Thyroid gland (tissue), 4 donors: ENCODE measurements around the gene SLC25A3.

ENCODE experiments used
- POLR2A ChIP-seq, 2 donors: fragments of 450-650 bp; IDR thresholded peaks; one replicate each; pipeline ENCODE4 v1.6.1; 2017; ENCODE audit warnings: antibody characterized with exemption in 2 of 2, mild to moderate bottlenecking in 2 of 2, moderate library complexity in 1 of 2
- TF ChIP-seq, protein P1 (sequence below), 6 experiments: fragments of 200-600 bp in 3 of 6; fragments of 450-650 bp in 3 of 6; sonication (generic) in 3 of 6; IDR thresholded peaks; one replicate each; pipeline ENCODE4 v1.5.1; 2016 to 2019; ENCODE audit warnings: antibody characterized with exemption in 6 of 6, mild to moderate bottlenecking in 2 of 6, inconsistent platforms in 1 of 6, moderate library complexity in 1 of 6

DNA sequence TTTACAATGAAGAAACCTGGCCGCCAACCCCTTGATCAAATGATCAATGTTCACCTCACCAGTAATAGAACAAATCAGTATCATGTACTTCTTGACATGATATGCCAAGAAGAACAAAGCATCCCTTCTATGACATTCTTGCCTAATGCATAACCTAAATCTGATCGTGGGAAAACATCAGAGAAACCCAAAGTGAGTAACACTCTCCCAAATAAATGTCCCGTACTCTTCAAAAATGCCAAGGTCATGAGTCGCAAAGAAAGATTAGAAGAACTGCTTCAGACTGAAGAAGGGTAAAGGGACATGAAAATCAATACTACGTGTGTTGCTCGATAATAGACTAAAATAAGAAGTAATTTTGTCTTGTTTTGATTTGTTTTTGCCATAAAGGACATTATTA lies 11.4 kb upstream of the SLC25A3 start:
- TF ChIP-seq, protein P1, sequence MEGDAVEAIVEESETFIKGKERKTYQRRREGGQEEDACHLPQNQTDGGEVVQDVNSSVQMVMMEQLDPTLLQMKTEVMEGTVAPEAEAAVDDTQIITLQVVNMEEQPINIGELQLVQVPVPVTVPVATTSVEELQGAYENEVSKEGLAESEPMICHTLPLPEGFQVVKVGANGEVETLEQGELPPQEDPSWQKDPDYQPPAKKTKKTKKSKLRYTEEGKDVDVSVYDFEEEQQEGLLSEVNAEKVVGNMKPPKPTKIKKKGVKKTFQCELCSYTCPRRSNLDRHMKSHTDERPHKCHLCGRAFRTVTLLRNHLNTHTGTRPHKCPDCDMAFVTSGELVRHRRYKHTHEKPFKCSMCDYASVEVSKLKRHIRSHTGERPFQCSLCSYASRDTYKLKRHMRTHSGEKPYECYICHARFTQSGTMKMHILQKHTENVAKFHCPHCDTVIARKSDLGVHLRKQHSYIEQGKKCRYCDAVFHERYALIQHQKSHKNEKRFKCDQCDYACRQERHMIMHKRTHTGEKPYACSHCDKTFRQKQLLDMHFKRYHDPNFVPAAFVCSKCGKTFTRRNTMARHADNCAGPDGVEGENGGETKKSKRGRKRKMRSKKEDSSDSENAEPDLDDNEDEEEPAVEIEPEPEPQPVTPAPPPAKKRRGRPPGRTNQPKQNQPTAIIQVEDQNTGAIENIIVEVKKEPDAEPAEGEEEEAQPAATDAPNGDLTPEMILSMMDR (IDR thresholded peaks at IDR 0.05): no peak
- TF ChIP-seq POLR2A (IDR thresholded peaks at IDR 0.05): no peak
